ENCODE results near the gene AQP3.

The AQP3 gene

GRCh38 chr9:33434317-33435105 is 12.9 kb downstream of the AQP3 start:
- ChIA-PET POLR2A (no interaction called here), CTCF (interaction anchor here (1.7 kb wide), 1 partner anchor 18 kb away, joined by 6 read pairs; no protein-coding TSS in a partner anchor)
- TF ChIP-seq SUZ12 (IDR thresholded peaks at IDR 0.05): no peak
- no peak for TF ChIP-seq LEF1 (IDR thresholded peaks at IDR 0.05; ENCODE audit: borderline replicate concordance)
- TF ChIP-seq L3MBTL2 (conservative IDR thresholded peaks at IDR 0.05): no peak
- no peak for TF ChIP-seq SP1 (IDR thresholded peaks at IDR 0.05)
- TF ChIP-seq BHLHE40 (IDR thresholded peaks at IDR 0.05; ENCODE audit: borderline replicate concordance): no peak
- TF ChIP-seq FOXM1 (IDR thresholded peaks at IDR 0.05; ENCODE audit: borderline replicate concordance): no peak
- no peak for TF ChIP-seq ELF4 (IDR thresholded peaks at IDR 0.05)
- TF ChIP-seq NFRKB (IDR thresholded peaks at IDR 0.05): no peak
- no peak for TF ChIP-seq PKNOX1 (IDR thresholded peaks at IDR 0.05)
- no peak for DNase-seq (ENCODE audit: extremely low spot score)

GRCh38 chr9:33433871-33434270 is 13.5 kb downstream of the AQP3 start:
- no peak for TF ChIP-seq TARDBP (IDR thresholded peaks at IDR 0.05)
- no peak for TF ChIP-seq SUZ12 (IDR thresholded peaks at IDR 0.05)
- TF ChIP-seq LEF1 (IDR thresholded peaks at IDR 0.05; ENCODE audit: borderline replicate concordance): no peak
- TF ChIP-seq SP1 (IDR thresholded peaks at IDR 0.05): no peak
- no peak for TF ChIP-seq HDGF (IDR thresholded peaks at IDR 0.05; ENCODE audit: borderline replicate concordance)
- TF ChIP-seq CTBP1 (IDR thresholded peaks at IDR 0.05; ENCODE audit: borderline replicate concordance): no peak
- ChIA-PET CTCF (interaction anchor here (1.0 to 1.7 kb wide), 2 partner anchors 19 to 59 kb away, joined by 3 to 6 read pairs; no protein-coding TSS in a partner anchor), POLR2A (no interaction called here)
- no peak for DNase-seq (ENCODE audit: extremely low spot score)

- ChIA-PET POLR2A (no interaction called here), CTCF (no interaction called here)
- no peak for DNase-seq (ENCODE audit: extremely low spot score)
- no peak for TF ChIP-seq ARNT (IDR thresholded peaks at IDR 0.05)
- TF ChIP-seq FOXM1 (IDR thresholded peaks at IDR 0.05; ENCODE audit: borderline replicate concordance): no peak
- TF ChIP-seq NFRKB (IDR thresholded peaks at IDR 0.05): no peak
- TF ChIP-seq L3MBTL2 (conservative IDR thresholded peaks at IDR 0.05): no peak
- no peak for TF ChIP-seq PKNOX1 (IDR thresholded peaks at IDR 0.05)
- no peak for TF ChIP-seq SP1 (IDR thresholded peaks at IDR 0.05)
- no peak for TF ChIP-seq HDGF (IDR thresholded peaks at IDR 0.05; ENCODE audit: borderline replicate concordance)
- no peak for TF ChIP-seq FOXA1 (IDR thresholded peaks at IDR 0.05)
- TF ChIP-seq SUZ12 (IDR thresholded peaks at IDR 0.05): no peak
- TF ChIP-seq CTBP1 (IDR thresholded peaks at IDR 0.05; ENCODE audit: borderline replicate concordance): no peak
- no peak for TF ChIP-seq ZNF384 (IDR thresholded peaks at IDR 0.05)
- no peak for TF ChIP-seq TARDBP (IDR thresholded peaks at IDR 0.05)
- no peak for TF ChIP-seq LEF1 (IDR thresholded peaks at IDR 0.05; ENCODE audit: borderline replicate concordance)
- TF ChIP-seq BHLHE40 (IDR thresholded peaks at IDR 0.05; ENCODE audit: borderline replicate concordance): no peak
Observed at GRCh38 chr9:33431420-33431819, 16.0 kb downstream of the AQP3 start.

GRCh38 chr9:33430942-33431341 is 16.5 kb downstream of the AQP3 start:
- CTCF ChIA-PET: no interaction called here
- DNase-seq (ENCODE audit: extremely low spot score): no peak
- no peak for TF ChIP-seq ZNF384 (IDR thresholded peaks at IDR 0.05)
- TF ChIP-seq TARDBP (IDR thresholded peaks at IDR 0.05): no peak
- TF ChIP-seq HDGF (IDR thresholded peaks at IDR 0.05; ENCODE audit: borderline replicate concordance): no peak
- TF ChIP-seq NFRKB (IDR thresholded peaks at IDR 0.05): no peak
- no peak for TF ChIP-seq FOXM1 (IDR thresholded peaks at IDR 0.05; ENCODE audit: borderline replicate concordance)
- no peak for TF ChIP-seq CTBP1 (IDR thresholded peaks at IDR 0.05; ENCODE audit: borderline replicate concordance)
- no peak for TF ChIP-seq LEF1 (IDR thresholded peaks at IDR 0.05; ENCODE audit: borderline replicate concordance)
- no peak for TF ChIP-seq L3MBTL2 (conservative IDR thresholded peaks at IDR 0.05)
- TF ChIP-seq ARNT (IDR thresholded peaks at IDR 0.05): no peak
- no peak for TF ChIP-seq SP1 (IDR thresholded peaks at IDR 0.05)
- no peak for TF ChIP-seq FOXK2 (IDR thresholded peaks at IDR 0.05)
- no peak for TF ChIP-seq FOXA1 (IDR thresholded peaks at IDR 0.05)
- TF ChIP-seq BHLHE40 (IDR thresholded peaks at IDR 0.05; ENCODE audit: borderline replicate concordance): no peak
- TF ChIP-seq SUZ12 (IDR thresholded peaks at IDR 0.05): no peak
- TF ChIP-seq PKNOX1 (IDR thresholded peaks at IDR 0.05): no peak
- POLR2A ChIA-PET: no interaction called here

- POLR2A ChIA-PET: no interaction called here
- CTCF ChIA-PET: interaction anchor here (0.9 to 1.4 kb wide), 2 partner anchors 14 to 24 kb away, joined by 3 to 8 read pairs; no protein-coding TSS in a partner anchor
- TF ChIP-seq SP1 (IDR thresholded peaks at IDR 0.05) (no peak), L3MBTL2 (conservative IDR thresholded peaks at IDR 0.05) (no peak), BHLHE40 (IDR thresholded peaks at IDR 0.05; ENCODE audit: borderline replicate concordance) (no peak), HDGF (IDR thresholded peaks at IDR 0.05; ENCODE audit: borderline replicate concordance) (no peak), ZNF384 (IDR thresholded peaks at IDR 0.05) (no peak), CTBP1 (IDR thresholded peaks at IDR 0.05; ENCODE audit: borderline replicate concordance) (no peak), LEF1 (IDR thresholded peaks at IDR 0.05; ENCODE audit: borderline replicate concordance) (no peak)
- no peak for DNase-seq (ENCODE audit: extremely low spot score)
Observed at GRCh38 chr9:33429256-33429985, 18.0 kb downstream of the AQP3 start.
